Measurements from ENCODE around the gene SH2B3. TPM values are rescaled to one million over a fixed set of nuclear protein-coding genes. Genes with fewer than 3 reads are reported as not detected.
"Not testable (repeated sequence)": the region's sequence is repeated elsewhere in the genome, so short reads cannot be mapped to it uniquely, and the experiment has no call there.

The SH2B3 gene
- total RNA-seq, 1 donor from 2014 or later: 42.8 TPM

GRCh38 chr12:111450676-111451075 is 45.0 kb downstream of the SH2B3 start:
- intact Hi-C loops (cut with DNase I): loop anchor here (2.0 kb wide), 1 partner anchor 54 kb away; no protein-coding TSS in a partner anchor
- ATAC-seq (ENCODE audit: poor library complexity): peak; percentile 24

GRCh38 chr12:111451232-111451631 is 45.5 kb downstream of the SH2B3 start:
- no peak for ATAC-seq (ENCODE audit: poor library complexity)

More at GRCh38 chr12:111450676-111451075, 45.0 kb downstream of the SH2B3 start:
- no peak for DNase-seq

GRCh38 chr12:111451649-111452129 is 46.0 kb downstream of the SH2B3 start:
- DNase-seq (no peak), ATAC-seq (ENCODE audit: poor library complexity) (peak; percentile 33)
- intact Hi-C loops (cut with DNase I): loop anchor here (2.0 kb wide), 1 partner anchor 55 kb away; no protein-coding TSS in a partner anchor

More at GRCh38 chr12:111451232-111451631, 45.5 kb downstream of the SH2B3 start:
- intact Hi-C loops (cut with DNase I): loop anchor here (2.0 kb wide), 1 partner anchor 54 kb away; no protein-coding TSS in a partner anchor
- DNase-seq: no peak

GRCh38 chr12:111453071-111453989 is 47.6 kb downstream of the SH2B3 start:
- no peak for ATAC-seq (ENCODE audit: poor library complexity)
- intact Hi-C loops (cut with DNase I): no loop called here
- no peak for DNase-seq

- DNase-seq (no peak), ATAC-seq (ENCODE audit: poor library complexity) (no peak)
- intact Hi-C loops (cut with DNase I): no loop called here
Observed at GRCh38 chr12:111454311-111454710, 48.6 kb downstream of the SH2B3 start.

- no peak for ATAC-seq (ENCODE audit: poor library complexity)
- intact Hi-C loops (cut with DNase I): no loop called here
- no peak for DNase-seq
Observed at GRCh38 chr12:111454716-111455447, 49.2 kb downstream of the SH2B3 start.

GRCh38 chr12:111455448-111456320 is 50.0 kb downstream of the SH2B3 start:
- ATAC-seq (ENCODE audit: poor library complexity) (no peak), DNase-seq (no peak)
- intact Hi-C loops (cut with DNase I): no loop called here

GRCh38 chr12:111457071-111457470 is 51.3 kb downstream of the SH2B3 start:
- ATAC-seq (ENCODE audit: poor library complexity) (no peak), DNase-seq (no peak)
- intact Hi-C loops (cut with DNase I): no loop called here

GRCh38 chr12:111457577-111457976 is 51.9 kb downstream of the SH2B3 start:
- intact Hi-C loops (cut with DNase I): no loop called here
- DNase-seq: no peak
- ATAC-seq (ENCODE audit: poor library complexity): no peak

GRCh38 chr12:111458546-111459172 is 52.9 kb downstream of the SH2B3 start:
- ATAC-seq (ENCODE audit: poor library complexity) (peak; percentile 22), DNase-seq (no peak)
- intact Hi-C loops (cut with DNase I): no loop called here

GRCh38 chr12:111460111-111460510 is 54.4 kb downstream of the SH2B3 start:
- ATAC-seq (ENCODE audit: poor library complexity); DNase-seq; intact Hi-C loops (cut with DNase I): not testable (repeated sequence)

- ATAC-seq (ENCODE audit: poor library complexity): no peak
- no peak for DNase-seq
- intact Hi-C loops (cut with DNase I): no loop called here
Observed at GRCh38 chr12:111462210-111462769, 56.6 kb downstream of the SH2B3 start.

- intact Hi-C loops (cut with DNase I): no loop called here
Observed at GRCh38 chr12:111467092-111467856, 61.6 kb downstream of the SH2B3 start.

GRCh38 chr12:111467857-111468241 is 62.1 kb downstream of the SH2B3 start:
- ATAC-seq (ENCODE audit: poor library complexity) (no peak), DNase-seq (no peak)
- intact Hi-C loops (cut with DNase I): no loop called here

More at GRCh38 chr12:111467092-111467856, 61.6 kb downstream of the SH2B3 start:
- no peak for ATAC-seq (ENCODE audit: poor library complexity)
- DNase-seq: no peak

- no peak for ATAC-seq (ENCODE audit: poor library complexity)
- intact Hi-C loops (cut with DNase I): no loop called here
Observed at GRCh38 chr12:111469401-111469800, 63.7 kb downstream of the SH2B3 start.

GRCh38 chr12:111471236-111471635 is 65.5 kb downstream of the SH2B3 start:
- intact Hi-C loops (cut with DNase I): no loop called here
- DNase-seq (no peak), ATAC-seq (ENCODE audit: poor library complexity) (no peak)

More at GRCh38 chr12:111469401-111469800, 63.7 kb downstream of the SH2B3 start:
- no peak for DNase-seq

GRCh38 chr12:111482462-111482861 is 76.7 kb downstream of the SH2B3 start:
- intact Hi-C loops (cut with DNase I): no loop called here
- DNase-seq (no peak), ATAC-seq (ENCODE audit: poor library complexity) (no peak)
